NCI-H128 (cell line): Measurements from ENCODE around the gene SYNRG.

Source experiments
- DNase-seq: peaks from one replicate; lab custom pipeline; 2025; ENCODE audit not compliant: unreplicated experiment; lab: John Stamatoyannopoulos, UW

Gene SYNRG

DNA sequence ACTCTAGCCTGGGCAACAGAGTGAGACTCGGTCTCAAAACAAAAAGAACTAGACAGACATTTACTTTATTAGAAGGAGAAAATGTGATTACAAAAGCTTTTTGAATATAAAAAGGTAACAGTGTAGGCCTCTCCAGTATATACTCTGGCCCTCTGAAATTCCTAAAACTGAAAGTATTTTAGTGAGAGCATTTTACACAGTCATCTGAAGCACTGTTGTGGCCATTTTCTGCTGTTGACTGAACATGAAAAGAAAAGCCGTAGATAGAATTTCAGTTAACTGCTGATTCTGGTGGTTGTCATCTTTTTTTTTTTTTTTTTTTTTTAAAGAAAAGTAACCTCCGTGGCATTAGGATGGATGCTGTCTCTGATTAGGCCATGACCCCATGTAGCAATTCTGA is 103.9 kb downstream of the SYNRG start:
- DNase-seq = no peak

DNA sequence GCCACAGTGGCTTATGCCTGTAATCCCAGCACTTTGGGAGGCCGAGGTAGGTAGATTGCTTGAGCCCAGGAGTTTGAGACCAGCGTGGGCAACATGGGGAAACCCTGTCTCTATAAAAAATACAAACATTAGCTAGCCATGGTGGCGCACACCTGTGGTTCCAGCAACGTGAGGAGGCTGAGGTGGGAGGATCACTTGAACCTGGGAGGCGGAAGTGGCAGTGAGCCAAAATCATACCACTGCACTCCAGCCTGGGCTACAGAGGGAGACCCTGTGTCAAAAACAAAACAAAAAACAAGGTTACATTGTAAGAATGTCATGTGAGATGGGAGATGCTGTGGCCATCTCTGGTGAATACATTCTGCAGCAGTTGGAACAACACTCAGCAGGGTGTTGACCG is 106.1 kb downstream of the SYNRG start:
- DNase-seq = no peak

DNA sequence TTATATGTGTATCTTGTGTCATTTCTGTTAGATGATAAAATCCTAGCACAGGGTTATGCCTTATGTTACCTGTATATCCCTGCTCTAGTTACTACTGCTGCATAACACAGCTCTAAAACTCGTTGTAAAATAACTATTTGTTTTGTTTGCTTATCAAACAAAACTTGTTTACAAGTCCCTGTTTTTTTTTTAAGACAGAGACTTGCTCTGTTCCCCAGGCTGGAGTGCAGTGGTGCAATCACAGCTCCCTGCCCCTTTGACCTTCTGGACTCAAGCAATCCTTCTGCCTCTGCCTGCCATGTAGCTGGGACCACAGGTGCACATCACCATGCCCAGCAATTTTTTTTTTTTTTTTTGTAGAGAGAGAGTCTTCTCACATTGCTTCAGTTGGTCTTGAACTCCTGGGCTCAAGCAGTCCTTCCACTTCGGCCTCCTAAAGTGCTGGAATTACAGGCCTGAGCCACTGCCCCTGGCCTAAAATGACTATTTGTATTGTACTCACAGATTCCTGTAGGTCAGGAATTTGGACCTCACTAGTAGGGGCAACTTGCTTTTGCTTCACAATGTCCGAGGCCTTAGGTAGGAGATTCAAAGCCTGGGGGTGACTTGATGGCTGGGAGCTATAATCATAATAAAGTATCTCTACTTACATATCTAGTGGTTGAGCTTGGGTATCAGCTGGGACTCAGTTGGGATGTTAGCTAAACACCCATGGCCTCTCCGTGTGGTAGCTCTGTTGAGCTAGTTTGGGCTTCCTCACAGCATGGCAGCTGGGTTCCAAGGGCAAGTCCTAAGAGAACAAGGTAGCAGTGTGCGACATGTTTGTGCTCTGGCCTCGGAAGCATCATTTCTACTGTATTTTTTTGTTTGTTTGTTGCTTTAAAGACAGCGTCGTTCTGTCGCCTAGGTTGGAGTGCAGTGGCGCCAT is 106.9 kb downstream of the SYNRG start:
- DNase-seq = no peak

DNA sequence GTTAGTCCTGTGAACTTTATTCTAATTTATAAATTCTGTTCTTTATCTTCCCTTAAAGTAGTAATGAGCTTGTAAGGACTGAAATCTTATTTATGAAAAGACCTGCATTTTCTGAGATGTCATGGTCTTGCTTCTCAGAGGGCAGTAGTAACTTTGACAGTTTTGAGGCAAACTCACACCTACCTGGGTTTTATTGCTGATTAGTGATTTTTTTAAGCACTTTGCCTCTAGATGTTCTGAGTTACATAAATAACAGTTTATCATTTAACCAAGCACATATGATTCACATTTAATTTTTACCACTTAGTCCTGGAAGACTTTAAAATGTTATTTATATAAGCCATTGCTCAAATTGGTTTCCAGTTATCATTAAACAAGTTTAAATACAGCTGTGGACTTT is 108.8 kb downstream of the SYNRG start:
- DNase-seq = no peak

DNA sequence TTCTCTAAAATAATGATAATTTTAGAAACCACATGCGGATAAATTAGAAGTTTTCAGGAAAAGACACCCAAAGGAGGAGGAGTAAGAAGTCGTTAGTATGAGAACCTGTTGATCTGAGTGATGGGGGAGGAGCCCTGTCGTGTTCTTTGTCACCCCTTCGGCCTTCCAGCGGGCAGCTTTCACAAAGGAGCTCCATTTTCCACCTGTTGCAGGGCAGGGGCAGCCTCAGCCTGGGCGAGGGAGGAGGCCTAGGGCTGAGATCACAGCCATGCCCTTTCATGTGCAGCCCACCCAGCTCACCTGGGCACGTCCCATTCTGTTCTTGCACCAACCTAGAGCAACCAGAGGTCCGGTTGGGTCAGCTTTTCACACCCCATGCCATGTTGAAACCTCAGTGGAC is 114.2 kb downstream of the SYNRG start:
- DNase-seq = no peak

DNA sequence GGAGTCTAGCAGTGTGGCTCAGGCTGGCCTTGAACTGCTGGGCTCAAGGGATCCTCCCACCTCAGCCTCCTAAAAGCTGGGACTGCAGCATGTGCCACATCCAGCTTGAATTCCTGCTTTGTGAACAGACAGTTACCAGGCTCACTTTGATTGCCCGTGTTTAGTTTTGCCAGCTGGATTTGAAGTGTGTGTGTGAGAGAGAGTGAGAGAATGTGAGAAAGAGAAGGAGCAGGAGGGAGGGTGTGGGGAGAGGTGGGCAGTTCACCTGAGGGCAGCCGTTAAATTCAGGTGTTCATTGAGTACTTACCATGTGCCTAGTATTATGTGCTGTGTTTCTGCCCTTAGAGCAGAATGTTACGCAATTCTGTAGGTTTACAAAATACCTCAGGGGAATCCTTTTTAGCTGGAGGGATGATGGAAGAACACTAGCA is 114.8 kb downstream of the SYNRG start:
- DNase-seq = no peak

DNA sequence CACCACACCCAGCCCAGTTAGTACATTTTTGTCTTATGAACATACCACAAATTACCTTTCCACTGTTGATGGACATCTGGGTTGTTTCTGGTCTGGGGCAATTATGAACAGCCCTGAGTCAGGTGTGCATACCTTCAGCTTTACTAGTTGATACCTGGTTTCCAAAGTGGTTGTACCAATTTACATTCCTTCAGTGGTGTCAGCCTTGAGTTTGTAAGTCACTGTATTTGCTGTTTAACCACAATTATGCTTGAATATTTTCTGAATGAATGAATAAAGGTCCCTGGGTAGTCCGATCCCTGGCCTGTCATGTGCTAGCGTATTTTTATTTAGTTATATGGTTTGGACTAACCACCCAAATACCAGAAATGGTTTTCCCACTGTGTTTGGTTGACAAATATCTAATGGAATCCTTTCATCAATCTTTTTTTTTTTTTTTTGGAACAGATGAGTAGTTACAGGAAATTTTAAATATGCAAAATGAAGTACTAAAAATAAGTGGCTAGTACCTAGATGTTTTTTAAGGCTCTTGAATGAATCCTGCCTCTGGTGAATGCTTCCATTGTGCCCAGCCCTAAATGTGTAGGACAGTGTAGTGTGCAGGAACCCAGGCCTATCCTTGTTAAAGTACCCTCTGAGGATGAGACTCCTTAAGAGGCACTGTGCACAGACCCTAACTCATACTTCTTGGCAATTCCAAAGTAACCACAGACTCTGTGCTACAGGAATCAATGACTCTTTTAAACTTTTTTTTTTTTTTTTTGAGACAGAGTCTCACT is 115.8 kb downstream of the SYNRG start:
- DNase-seq = no peak

DNA sequence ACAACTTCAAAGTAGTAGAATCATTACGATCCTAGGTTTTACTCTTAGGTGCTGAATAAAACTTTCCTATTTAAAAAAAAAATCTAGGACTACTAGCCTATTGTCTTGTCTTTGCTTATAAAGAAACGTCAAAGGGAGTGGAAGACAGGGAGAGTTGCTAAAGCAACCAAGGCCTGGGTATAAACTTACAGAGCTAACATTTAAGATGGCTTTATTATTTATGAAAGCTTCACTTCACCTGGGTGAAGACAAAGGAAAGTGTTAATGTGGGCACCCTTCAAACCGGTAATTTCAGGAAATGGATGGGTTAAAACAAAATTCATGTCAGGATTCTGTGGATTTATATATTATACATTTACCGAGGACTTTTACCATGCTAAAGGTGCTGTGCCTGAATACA is 117.1 kb downstream of the SYNRG start:
- no peak for DNase-seq

DNA sequence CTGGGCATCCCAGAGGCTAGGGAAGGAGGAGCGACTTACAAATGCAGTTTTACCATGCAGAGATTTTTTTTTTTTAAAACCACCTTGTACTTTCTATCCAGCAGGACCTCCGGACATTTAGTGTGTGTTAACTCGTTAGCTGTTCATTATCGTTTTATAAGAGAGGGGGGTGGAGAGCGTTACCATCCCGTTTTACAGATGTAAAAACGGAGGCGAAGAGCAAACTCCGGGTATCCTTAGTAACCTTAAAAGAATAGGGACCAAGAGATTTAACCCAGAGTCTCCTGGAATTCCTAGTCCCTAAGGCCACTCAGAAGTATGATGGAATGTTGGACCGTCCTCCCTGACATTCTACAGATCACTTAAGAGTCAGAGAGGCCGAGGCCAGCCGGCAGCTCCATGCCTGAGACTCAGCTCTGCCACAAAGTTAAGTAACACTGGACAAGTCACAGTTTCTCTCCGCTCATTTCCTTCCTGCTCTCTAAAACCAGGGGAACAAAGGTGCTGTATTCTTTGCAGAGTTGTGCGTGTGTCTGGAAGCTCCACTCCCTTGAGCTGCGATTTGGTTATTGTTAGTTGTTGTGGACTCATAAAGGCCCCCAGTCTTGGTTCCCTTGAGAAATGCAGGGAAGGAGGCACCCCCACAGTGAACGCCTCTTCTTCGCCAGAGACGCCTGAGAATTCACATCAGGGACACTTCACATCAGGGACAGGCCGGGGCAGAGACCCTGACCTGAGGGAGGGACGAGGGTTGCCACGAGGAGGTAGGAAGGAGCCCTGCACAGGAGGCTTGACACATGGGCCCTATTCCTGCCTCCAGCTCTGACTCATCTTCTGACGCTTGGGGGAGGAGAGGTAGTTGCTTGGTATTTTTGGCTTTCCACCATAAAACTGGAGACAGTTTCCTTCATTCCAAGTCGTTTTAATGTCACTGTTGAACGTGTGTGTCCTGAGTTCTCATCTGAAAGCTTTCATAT is 118.3 kb downstream of the SYNRG start:
- no peak for DNase-seq

DNA sequence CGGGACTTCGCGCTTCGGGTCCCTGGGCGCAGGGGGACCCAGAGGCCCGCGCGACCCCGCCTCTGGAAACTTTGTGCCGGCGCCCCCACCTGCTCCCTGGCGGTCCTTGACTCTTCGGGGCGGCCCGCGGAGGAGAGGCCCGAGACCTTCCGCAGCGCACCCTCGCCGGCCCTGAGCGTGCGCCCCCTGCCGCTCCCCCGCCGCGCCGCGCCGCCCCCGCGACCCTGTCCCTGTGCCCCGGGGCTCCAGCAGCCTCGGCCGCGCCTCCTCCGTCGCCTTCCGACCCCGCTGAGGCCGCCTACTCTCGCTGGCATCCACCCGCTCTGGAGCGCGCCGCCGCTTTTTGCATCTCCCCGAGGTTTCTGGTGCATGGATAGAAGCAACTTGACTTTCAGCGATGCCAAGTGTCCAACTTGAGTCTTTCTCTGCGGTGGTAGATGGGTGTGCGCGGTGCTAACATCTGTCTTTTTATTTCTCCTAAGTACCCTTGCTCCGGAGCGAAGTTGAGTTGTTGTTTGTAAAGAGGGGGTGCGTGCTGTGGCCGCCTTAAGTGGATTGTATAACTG is 119.1 kb downstream of the SYNRG start:
- peak; percentile 29 for DNase-seq

DNA sequence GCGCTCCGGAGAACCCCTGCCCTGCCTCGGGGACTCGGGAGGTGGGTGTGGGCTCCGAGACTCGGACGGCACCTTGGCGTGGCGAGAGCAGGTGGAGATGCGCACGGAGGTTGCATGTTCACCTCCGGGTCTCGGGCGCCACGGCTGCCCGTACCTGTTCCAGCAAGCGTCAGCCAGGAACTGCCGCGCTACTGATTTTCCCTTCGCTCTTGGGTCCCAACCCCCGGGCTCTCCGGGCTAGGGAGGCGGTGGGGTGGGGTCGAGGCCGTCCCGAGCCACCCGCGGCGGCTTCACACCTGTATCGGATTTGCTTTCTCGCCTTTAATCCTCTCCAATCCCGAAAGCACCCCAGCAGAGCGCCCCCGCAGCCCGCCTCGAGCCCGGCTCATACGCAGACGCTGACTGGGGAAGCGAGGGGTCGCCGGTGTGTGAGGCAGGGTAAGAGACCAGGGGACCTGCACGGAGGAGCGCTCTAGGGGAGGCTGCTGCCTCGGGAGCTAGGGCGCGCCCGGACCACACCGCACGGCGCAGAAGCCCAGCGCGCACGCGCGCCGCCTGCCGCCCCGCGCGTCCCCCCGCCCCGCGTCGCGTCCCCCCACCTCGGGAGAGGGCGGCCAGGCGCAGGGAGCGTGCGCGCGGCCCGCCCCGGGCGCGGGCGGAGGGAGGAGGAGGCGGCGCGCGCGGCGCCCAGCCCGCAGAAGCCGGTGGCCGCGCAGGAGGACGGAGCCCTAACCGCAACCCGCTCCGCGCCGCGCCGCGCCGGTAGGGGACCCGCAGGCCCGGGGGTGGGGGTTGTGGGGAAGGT is 119.8 kb downstream of the SYNRG start, which contains the start of gene DUSP14:
Gene DUSP14, plus strand, starts transcription at position 695 of the 805 bp plus-strand sequence. CDS start 22,382 bp downstream, outside the sequence.
- DNase-seq = peak; percentile 58

DNA sequence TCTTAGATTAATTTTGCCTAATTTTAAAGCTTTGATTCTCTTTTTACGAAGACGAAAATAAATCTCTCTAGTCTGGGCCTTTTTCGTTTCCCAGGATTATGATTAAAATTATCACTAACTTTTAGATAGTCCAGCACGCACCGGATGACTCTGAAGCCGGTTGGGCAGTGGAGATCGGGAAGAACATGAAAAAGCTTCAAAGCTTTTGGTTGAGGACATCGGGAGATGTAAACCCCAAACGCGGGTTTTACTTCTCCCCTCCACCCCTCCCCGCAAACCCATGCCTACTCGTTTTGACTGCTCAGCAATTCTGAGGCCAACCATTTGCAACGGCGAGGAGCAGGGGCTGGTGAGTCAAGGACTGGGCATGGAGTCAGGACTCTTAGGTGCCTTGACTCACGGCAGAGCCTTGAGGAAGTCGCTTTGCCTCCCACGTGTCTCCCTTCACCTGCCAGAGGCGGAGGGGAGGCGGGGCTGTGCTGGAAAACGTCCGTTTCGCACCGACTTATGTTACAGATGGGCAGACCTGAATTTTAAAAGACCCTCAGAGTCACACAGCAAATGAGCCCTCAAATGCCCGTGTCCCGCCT is 120.5 kb downstream of the SYNRG start:
- DNase-seq = peak; percentile 7

DNA sequence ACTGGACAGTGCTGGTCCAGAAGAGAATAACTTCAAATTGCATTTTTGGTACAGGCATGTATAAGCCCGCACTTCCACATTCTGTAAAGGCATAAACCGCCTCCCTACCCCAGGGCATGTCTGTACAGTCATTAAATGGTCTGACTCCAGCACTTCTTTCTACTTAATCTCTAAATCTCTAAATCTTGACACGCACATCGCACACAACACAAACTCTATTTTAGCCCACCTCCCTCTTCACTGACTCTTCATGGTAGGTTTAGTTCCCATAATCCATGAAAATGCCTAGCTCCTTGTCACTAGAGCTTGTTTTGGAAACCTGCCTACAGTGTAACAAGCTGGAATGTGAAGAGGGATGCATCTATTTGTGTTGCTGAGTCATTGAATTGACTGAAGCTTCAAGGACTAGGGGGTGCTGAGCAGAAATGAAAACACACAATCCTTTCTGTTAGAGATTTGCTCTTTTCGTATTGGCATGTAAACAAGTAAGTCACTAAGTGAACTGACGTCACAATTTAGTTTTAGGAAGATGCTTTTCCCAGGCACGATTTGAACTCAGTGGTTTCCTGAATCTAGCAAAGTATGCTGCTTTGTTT is 121.1 kb downstream of the SYNRG start:
- peak; percentile 2 for DNase-seq

DNA sequence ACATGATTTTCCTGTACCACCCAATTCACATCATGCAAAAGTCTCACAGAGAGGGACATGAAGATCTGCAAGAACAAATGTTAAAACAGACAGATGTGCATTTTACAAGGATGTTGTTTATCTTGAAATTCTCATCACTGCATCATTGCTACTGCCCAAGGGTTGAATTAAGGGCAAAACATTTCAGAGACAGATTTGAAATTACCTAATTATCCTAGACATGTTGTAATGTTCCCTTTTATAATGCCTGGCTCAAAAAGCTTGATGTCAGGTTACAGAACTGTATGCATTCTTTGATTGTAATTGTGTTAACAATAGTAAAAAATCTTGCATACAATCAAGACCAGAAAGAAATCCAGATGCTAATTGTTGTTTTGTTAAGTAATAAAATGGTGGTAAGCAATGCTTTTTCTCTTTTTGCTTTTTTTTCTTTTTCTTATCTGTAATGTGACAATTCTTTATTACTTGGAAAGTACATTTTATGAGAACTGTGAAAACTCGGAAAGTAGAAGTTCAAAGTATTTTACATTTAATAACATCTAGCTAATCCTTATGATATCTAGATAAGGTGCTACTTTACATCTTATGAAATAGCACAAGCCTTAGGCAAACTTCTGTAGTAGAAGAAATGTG is 123.2 kb downstream of the SYNRG start:
- DNase-seq = no peak

DNA sequence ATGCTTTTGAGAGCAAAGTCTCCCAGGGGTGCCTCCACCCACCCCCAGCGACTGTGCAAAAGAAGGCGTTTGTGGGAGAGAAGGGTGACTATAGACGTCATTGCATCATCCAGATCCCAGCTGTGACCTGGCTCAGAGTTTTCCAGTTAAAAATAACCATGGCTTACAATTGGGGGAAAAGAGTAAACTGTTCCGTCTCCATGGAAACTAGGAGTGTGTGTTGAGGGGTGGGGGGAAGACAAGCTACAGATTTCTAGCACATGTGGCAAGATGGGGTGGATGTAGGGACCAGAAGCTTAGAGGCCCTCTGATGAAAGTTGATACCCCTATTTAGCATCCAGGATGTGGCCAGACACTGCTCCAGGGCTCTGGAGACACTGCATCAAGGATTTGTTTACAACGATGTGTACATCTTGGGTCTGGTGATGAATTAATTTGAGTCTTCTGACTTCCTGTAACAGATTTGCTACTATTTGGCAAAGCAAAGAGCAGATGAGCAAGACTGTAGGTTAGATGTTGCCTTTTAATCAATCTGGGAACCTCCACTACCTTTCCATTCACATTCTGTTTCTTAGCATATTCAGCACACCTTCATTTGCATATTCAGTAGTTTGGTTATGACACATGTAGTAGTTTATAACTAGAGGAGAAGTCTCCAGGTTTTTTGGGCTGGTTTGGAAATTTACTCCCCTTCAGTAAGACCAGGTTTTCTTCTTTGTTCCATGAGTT is 125.7 kb downstream of the SYNRG start:
- DNase-seq = no peak

DNA sequence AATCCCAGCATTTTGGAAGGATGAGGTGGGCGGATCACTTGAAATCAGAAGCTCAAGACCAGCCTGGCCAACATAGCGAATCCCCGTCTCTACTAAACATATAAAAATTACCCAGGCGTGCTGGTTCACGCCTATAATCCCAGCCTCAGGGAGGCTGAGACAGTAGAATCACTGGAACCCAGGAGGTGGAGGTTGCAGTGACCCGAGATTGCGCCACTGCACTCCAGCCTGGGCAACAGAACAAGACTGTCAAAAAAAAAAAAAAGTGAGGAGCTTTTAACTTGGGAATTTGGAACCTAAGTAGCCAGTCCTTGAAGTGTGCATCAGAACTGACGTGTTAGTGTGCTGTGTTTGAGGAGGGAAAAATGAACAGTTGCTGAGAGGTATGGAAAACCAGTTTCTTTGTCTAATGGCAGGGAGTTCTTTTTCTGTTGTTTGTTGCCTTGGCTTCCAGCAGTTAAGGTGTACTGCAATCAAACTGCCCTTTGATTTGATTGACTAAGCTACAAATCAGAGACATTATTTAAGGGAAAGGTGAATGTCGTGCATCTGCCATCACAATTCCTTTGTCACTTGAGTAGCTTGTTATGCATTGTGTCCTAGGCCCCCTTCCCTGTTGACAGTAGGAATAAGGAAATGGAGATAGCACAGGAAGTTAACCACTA is 128.1 kb downstream of the SYNRG start:
- no peak for DNase-seq

DNA sequence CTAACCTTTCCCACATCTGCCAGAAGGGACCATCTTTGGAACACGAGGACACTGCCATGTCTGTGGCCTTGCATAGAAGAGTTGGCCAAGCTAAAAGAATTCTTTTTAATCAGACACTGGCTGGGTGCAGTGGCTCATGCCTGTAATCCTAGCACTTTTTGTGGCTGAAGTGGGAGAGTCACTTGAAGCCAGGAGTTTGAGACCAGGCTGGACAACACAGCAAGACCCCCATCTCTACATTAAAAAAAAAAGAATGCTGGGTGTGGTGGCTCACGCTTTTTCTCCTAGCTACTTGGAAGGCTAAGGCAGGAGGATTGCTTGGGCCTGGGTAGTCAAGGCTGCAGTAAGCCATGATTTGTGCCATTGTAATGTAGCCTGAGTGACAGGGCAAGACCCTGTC is 128.8 kb downstream of the SYNRG start:
- DNase-seq = no peak
